T-helper 1 cell treated with Interleukin-12 subunit alpha and Interleukin-12 subunit beta and Interleukin-4 antibody, amounts not matched to agents 30 μg/mL and 1 μg/mL, for 36 hours (primary cell): ENCODE results near the gene PDILT.
"Not testable (repeated sequence)": the region's sequence is repeated elsewhere in the genome, so short reads cannot be mapped to it uniquely, and the experiment has no call there.

Experiments used
- H3K27ac Mint-ChIP-seq: one replicate; pipeline ENCODE4 v1.8.0; 2021; ENCODE audit warnings: mild to moderate bottlenecking, mixed read lengths
- H3K27me3 Mint-ChIP-seq: one replicate; pipeline ENCODE4 v1.8.0; 2021; ENCODE audit warnings: low read depth, mixed read lengths
- H3K36me3 Mint-ChIP-seq: one replicate; pipeline ENCODE4 v1.8.0; 2021; ENCODE audit warnings: low read depth, mixed read lengths
- H3K4me1 Mint-ChIP-seq: one replicate; pipeline ENCODE4 v1.8.0; 2021; ENCODE audit warnings: low read depth, mixed read lengths
- H3K4me3 Mint-ChIP-seq: one replicate; pipeline ENCODE4 v1.8.0; 2021; ENCODE audit warnings: mild to moderate bottlenecking, moderate library complexity, mixed read lengths
- H3K9me3 Mint-ChIP-seq: one replicate; pipeline ENCODE4 v1.8.0; 2021; ENCODE audit warnings: mixed read lengths

PDILT gene

GRCh38 chr16:20315764-20316163 lies 88.8 kb downstream of the PDILT start:
- H3K4me3 Mint-ChIP-seq = no peak overlapping the region
- H3K27ac Mint-ChIP-seq = no peak overlapping the region
- H3K4me1 Mint-ChIP-seq = no peaks in the 10 kb centered on the region
- H3K36me3 Mint-ChIP-seq = no peaks in the 10 kb centered on the region
- no peaks in the 10 kb centered on the region for H3K9me3 Mint-ChIP-seq
- H3K27me3 Mint-ChIP-seq = no peaks in the 10 kb centered on the region

GRCh38 chr16:20314575-20314974 lies 90.0 kb downstream of the PDILT start:
- Mint-ChIP-seq H3K4me3 (no peak overlapping the region), H3K36me3 (no peaks in the 10 kb centered on the region), H3K27ac (no peak overlapping the region), H3K27me3 (no peaks in the 10 kb centered on the region), H3K4me1 (no peaks in the 10 kb centered on the region), H3K9me3 (no peaks in the 10 kb centered on the region)

GRCh38 chr16:20313741-20314140 lies 90.8 kb downstream of the PDILT start:
- Mint-ChIP-seq H3K27me3 (no peaks in the 10 kb centered on the region), H3K36me3 (no peaks in the 10 kb centered on the region), H3K27ac (no peak overlapping the region), H3K4me3 (no peak overlapping the region), H3K4me1 (no peaks in the 10 kb centered on the region), H3K9me3 (no peaks in the 10 kb centered on the region)

GRCh38 chr16:20312536-20313095 lies 91.9 kb downstream of the PDILT start:
- H3K27ac Mint-ChIP-seq, H3K36me3 Mint-ChIP-seq, H3K4me3 Mint-ChIP-seq, H3K9me3 Mint-ChIP-seq, H3K4me1 Mint-ChIP-seq, H3K27me3 Mint-ChIP-seq: not testable (repeated sequence)

GRCh38 chr16:20311548-20311947 lies 93.0 kb downstream of the PDILT start:
- Mint-ChIP-seq H3K27me3 (no peaks in the 10 kb centered on the region), H3K4me3 (no peak overlapping the region), H3K36me3 (no peaks in the 10 kb centered on the region)

GRCh38 chr16:20310421-20311395 lies 93.8 kb downstream of the PDILT start:
- Mint-ChIP-seq H3K4me1 (no peaks in the 10 kb centered on the region), H3K27me3 (no peaks in the 10 kb centered on the region), H3K4me3 (no peak overlapping the region), H3K9me3 (no peaks in the 10 kb centered on the region), H3K36me3 (no peaks in the 10 kb centered on the region), H3K27ac (no peak overlapping the region)

More at GRCh38 chr16:20311548-20311947, 93.0 kb downstream of the PDILT start:
- no peaks in the 10 kb centered on the region for H3K9me3 Mint-ChIP-seq
- H3K27ac Mint-ChIP-seq = no peak overlapping the region
- no peaks in the 10 kb centered on the region for H3K4me1 Mint-ChIP-seq

- H3K36me3 Mint-ChIP-seq = no peaks in the 10 kb centered on the region
- no peaks in the 10 kb centered on the region for H3K27me3 Mint-ChIP-seq
- no peaks in the 10 kb centered on the region for H3K4me1 Mint-ChIP-seq
- H3K27ac Mint-ChIP-seq = no peak overlapping the region
- no peak overlapping the region for H3K4me3 Mint-ChIP-seq
- no peaks in the 10 kb centered on the region for H3K9me3 Mint-ChIP-seq
Observed at GRCh38 chr16:20309786-20310185, 94.8 kb downstream of the PDILT start.
